Activated naive CD8-positive, alpha-beta T cell treated with anti-CD3 and anti-CD28 coated beads, Interleukin-2, amount 50 U/mL, for 16 hours (primary cell): ENCODE measurements around the gene PLEKHO2.

Experiments
- DNase-seq: peaks from one replicate; pipeline ENCODE4 v3.0.0-alpha.2; 2020; ENCODE audit warnings: low read depth, low spot score

Gene PLEKHO2

GRCh38 chr15:64855205-64855975 lies 13.7 kb downstream of the PLEKHO2 start:
- DNase-seq: no peak

- DNase-seq: no peak
These were observed 14.9 kb downstream of the PLEKHO2 start for GRCh38 chr15:64856429-64857145.

GRCh38 chr15:64857421-64857820 lies 15.7 kb downstream of the PLEKHO2 start:
- DNase-seq: no peak

GRCh38 chr15:64858021-64858575 lies 16.4 kb downstream of the PLEKHO2 start:
- DNase-seq: no peak

GRCh38 chr15:64859226-64859625 lies 17.5 kb downstream of the PLEKHO2 start:
- DNase-seq: no peak

GRCh38 chr15:64861331-64861730 lies 19.6 kb downstream of the PLEKHO2 start:
- no peak for DNase-seq

- DNase-seq: no peak
These were observed 20.2 kb downstream of the PLEKHO2 start for GRCh38 chr15:64861960-64862359.

- DNase-seq: no peak
These were observed 20.7 kb downstream of the PLEKHO2 start for GRCh38 chr15:64862408-64862807.

GRCh38 chr15:64864068-64864467 lies 22.4 kb downstream of the PLEKHO2 start:
- DNase-seq: no peak

- no peak for DNase-seq
These were observed 23.6 kb downstream of the PLEKHO2 start for GRCh38 chr15:64865126-64865997.

- no peak for DNase-seq
These were observed 24.3 kb downstream of the PLEKHO2 start for GRCh38 chr15:64865998-64866520.

GRCh38 chr15:64869501-64869900 lies 27.8 kb downstream of the PLEKHO2 start:
- DNase-seq: no peak

GRCh38 chr15:64870353-64870752 lies 28.6 kb downstream of the PLEKHO2 start:
- no peak for DNase-seq

- no peak for DNase-seq
These were observed 34.0 kb downstream of the PLEKHO2 start for GRCh38 chr15:64875641-64876223.

- no peak for DNase-seq
These were observed 35.7 kb downstream of the PLEKHO2 start for GRCh38 chr15:64877435-64877834.

- DNase-seq: no peak
These were observed 37.0 kb downstream of the PLEKHO2 start for GRCh38 chr15:64878705-64879104.

- DNase-seq: no peak
These were observed 41.4 kb downstream of the PLEKHO2 start for GRCh38 chr15:64883100-64883581.

- peak; percentile 55 for DNase-seq
These were observed 42.3 kb downstream of the PLEKHO2 start for GRCh38 chr15:64883997-64884511.

- DNase-seq: no peak
These were observed 43.0 kb downstream of the PLEKHO2 start for GRCh38 chr15:64884679-64885078.

- DNase-seq: no peak
These were observed 46.6 kb downstream of the PLEKHO2 start for GRCh38 chr15:64888336-64888735.

GRCh38 chr15:64891561-64891960 lies 49.8 kb downstream of the PLEKHO2 start:
- no peak for DNase-seq
